Hematopoietic multipotent progenitor cell treated with erythropoietin and hydrocortisone succinate and interleukin-3 and kit ligand, for 6 days (in vitro differentiated cells): Measurements from ENCODE around the gene NPAS3.

ENCODE experiments used
- DNase-seq: peaks from one replicate; pipeline ENCODE4 v3.0.0-alpha.2; 2015

Gene NPAS3

GRCh38 chr14:33696165-33696564, 757.5 kb downstream of the NPAS3 start:
- no peak for DNase-seq

GRCh38 chr14:33699300-33699983, 760.8 kb downstream of the NPAS3 start:
- no peak for DNase-seq

- no peak for DNase-seq
These were observed 761.4 kb downstream of the NPAS3 start for GRCh38 chr14:33700052-33700451.

- DNase-seq, result no peak
These were observed 763.6 kb downstream of the NPAS3 start for GRCh38 chr14:33702293-33702692.

- no peak for DNase-seq
These were observed 765.8 kb downstream of the NPAS3 start for GRCh38 chr14:33704481-33704880.

DNA sequence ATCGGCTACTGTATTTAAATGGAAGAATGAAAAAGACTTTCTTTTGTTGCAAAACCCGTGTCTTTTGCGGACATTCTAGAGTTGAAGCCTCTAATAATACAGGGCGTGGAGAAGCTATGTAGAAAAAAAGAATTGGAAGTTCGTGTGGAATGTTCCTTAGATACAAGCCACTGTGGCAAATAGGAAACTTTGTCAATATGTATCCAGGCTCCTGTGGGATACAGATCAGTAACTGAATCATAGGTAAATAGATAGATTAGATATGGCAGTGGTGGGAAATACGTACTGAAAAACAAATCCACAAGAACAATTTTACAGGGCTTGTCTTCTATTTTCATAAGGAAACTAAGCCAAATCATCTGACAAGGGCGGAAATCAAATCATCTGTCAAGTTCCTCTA, 766.8 kb downstream of the NPAS3 start:
- DNase-seq, result no peak

DNA sequence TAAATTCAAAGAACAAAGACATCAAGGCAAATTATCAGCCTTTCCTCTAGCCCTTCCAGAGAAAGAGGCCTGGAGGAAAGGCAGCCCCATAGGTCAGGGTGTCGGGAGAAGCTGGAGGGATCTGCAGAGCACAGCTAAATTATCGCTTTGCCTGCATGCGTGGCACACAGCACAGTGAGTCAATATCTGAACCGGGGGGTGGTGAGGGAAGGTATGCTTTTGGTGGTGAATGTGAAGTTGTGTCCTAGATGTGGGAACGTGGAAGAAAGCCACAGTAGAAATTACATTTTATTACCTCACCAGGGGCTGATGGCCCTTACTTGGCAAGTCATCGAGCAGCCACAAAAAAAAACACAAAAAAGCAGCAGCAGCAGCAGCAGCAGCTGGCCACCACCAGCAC, 769.0 kb downstream of the NPAS3 start:
- DNase-seq, result no peak

- no peak for DNase-seq
These were observed 770.6 kb downstream of the NPAS3 start for GRCh38 chr14:33709283-33709682.

GRCh38 chr14:33709711-33710110, 771.0 kb downstream of the NPAS3 start:
- no peak for DNase-seq

GRCh38 chr14:33710273-33710672, 771.6 kb downstream of the NPAS3 start:
- DNase-seq, result no peak

DNA sequence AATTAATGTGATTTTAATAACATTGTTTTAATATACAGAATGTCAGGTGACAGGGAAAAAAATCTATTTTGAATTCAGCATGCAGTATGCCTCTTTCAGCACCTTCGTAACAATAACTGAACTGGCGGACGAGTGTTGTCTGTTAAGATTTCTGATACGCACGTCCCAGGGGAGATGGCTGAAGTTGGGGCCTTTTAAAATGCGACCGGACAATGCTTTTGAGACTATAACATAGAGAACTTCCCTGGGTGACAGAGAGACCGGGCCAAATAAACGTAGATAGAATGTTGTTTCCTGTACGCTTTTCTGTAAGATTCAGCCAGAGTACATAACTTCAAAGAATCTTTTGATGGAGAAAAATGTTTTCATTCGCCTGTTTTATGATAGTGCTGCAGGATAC, 772.5 kb downstream of the NPAS3 start:
- DNase-seq, result no peak

DNA sequence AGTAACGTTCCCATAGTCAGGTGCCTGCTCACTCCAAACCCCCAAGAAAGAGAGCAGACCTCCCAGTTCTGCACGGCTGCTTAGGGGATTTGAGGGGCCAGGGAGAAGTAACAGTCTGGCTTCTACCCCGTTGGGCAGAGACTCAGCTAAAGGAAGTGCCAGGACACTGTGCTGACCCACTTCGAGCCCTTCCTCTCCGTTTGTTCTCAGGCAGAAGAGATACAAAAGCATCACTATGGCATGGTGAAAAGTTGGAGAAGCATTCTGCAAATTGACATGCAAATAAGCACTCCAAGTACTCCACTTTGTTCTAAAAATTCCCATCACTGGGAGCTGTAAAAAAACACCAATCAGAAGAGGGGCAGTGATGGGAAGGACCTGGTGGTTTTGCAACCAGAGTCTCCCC, 773.1 kb downstream of the NPAS3 start:
- no peak for DNase-seq

- DNase-seq, result no peak
These were observed 776.0 kb downstream of the NPAS3 start for GRCh38 chr14:33714527-33715226.

- no peak for DNase-seq
These were observed 776.5 kb downstream of the NPAS3 start for GRCh38 chr14:33715227-33715528.

DNA sequence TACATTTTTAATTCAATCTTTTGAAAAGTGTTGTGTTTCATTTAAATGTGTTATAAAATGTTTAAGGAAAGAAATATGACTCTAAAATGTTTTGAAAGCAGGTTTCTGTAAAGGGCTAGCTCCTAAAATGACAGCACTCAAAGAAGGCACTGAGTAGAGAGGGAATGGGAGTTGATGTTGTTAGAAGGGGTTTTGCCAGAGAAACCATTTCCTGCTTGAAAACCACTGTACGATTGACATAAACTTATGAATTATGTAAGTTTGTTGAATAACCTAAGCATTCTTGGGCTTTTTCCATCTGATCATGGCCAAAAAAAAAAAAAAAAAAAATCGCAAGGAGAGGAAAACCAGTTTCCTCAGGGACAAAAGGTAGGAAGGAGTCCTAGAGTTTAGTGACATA, 778.2 kb downstream of the NPAS3 start:
- DNase-seq, result no peak

DNA sequence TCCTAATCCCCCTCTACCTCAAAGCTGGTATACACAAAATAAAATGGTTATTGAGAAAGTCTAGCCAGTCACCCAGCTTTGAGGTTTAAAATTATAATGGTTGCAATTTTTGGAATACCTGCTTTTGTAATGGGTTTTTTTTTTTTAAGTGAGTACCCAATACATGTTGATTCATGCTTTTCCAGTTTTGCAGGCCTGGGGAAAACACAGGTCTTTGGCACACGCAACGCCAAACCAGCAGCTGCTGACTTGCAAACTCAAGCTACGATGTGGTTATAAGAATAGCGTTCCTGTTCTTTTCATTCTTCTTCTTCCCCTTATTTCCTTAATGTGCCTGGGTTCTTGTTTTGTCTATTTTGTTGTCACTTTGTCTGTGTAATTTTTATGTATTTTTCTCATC, 779.2 kb downstream of the NPAS3 start:
- DNase-seq, result no peak

- no peak for DNase-seq
These were observed 781.7 kb downstream of the NPAS3 start for GRCh38 chr14:33720284-33720787.

GRCh38 chr14:33726685-33727084, 788.0 kb downstream of the NPAS3 start:
- no peak for DNase-seq

- DNase-seq, result no peak
These were observed 788.9 kb downstream of the NPAS3 start for GRCh38 chr14:33727606-33728005.

- DNase-seq, result no peak
These were observed 789.4 kb downstream of the NPAS3 start for GRCh38 chr14:33728010-33728498.

DNA sequence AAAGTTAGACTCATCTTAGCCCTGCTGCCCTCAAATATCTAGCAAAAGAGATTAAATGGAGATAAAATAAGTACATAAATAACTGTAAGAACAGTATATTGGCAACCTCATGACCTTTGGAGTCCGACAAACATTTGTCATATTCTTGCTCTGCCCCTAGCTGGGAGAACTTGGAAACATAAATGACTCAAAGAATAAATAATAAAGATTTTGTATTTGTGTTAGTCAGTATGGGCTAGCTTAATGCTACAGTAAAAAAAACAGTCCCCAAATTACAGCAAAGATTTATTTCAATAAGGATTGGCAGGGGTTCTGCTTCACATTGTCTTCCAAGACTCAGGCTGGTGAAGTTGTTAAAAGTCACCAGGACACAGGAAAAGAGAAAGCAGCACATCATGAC, 791.5 kb downstream of the NPAS3 start:
- no peak for DNase-seq

DNA sequence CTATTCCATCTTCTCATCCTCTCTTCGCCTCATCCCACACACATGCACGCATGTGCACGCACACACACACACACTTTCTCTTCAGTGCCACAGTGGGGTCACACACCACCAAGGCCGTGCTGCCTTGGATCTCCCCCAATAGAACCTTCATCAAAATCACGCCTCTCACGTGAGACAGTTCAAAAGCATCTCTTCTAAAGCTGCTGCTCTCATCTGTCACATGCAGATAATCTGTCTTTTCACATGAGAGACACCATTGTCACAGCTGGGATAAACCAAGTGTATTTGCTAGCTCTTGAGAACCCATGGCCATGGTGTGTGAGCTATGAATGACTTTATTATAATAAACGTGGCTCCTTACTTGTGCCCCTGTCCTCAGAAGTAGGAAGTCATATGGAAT, 793.5 kb downstream of the NPAS3 start:
- no peak for DNase-seq

DNA sequence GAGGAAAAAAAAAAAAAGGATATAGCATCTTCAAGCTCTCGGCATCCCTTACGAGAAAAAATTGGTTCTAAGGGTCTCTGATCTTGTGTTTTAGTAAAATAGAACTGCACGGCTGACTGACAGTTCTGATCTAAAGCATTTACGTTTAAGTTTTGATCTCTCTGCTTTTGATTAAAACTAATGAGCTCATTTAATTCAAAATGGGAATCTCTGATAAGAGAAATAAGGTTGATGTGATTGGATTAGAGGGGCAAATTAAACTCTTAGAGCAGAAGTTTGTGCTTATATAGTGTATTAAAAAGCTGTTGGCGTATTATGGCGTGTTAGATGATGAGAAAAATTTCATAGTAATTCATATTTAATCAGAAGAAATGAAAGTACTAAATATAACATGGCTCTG, 794.6 kb downstream of the NPAS3 start:
- no peak for DNase-seq

DNA sequence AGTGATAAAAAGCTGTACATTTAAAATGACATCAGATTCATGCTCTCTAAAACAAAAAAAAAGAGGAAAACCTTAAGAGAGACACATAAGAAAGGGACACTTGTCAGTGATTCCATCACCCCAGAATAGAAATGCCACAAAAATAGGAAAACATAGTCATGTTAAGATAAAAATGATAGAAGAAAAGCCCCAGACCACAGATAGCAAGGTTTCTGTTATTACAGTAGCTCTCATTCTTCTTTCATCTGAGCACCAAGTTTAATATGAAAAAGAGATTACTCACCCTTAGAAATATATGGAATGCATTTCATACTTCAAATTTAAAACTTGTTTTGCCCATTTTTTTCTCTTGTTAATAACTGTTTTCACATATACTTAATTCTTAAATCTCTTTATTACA, 795.0 kb downstream of the NPAS3 start:
- DNase-seq, result no peak

GRCh38 chr14:33734387-33734786, 795.7 kb downstream of the NPAS3 start:
- no peak for DNase-seq
